ENCODE data around the gene MST1. TPM values are rescaled to one million over a fixed set of nuclear protein-coding genes. Genes with fewer than 3 reads are reported as not detected.
"Not testable (repeated sequence)": the region's sequence is repeated elsewhere in the genome, so short reads cannot be mapped to it uniquely, and the experiment has no call there.

The MST1 gene
- total and polyA plus RNA-seq, 8 donors, result 17.2 to 150 (median 24.7) TPM

- ATAC-seq (no peak), FAIRE-seq (no peak), DNase-seq (peak in 2 of 6 donors; percentile 8 to 31)
- no peaks in the 10 kb centered on the region for H3K4me1 ChIP-seq
- no peak overlapping the region for H3K27ac ChIP-seq
- TF ChIP-seq CTCF (IDR thresholded peaks at IDR 0.05), result no peak
- intact Hi-C loops (cut with DNase I), result loop anchor here in 2 of 3 donors (5.0 to 10.0 kb wide), 2 partner anchors 142 to 144 kb away; no protein-coding TSS in a partner anchor
- H3K4me3 ChIP-seq, result no peak overlapping the region
- H3K27me3 ChIP-seq, result no peaks in the 10 kb centered on the region
- WGBS, 2 donors, result 79 to 83% methylated on average over 13 of the region's 13 CpGs
- H3K36me3 ChIP-seq, result peaks cover 0 to 2% (median 0%) of the 10 kb centered on the region in 3 donors
- H3K9me3 ChIP-seq, result no peaks in the 10 kb centered on the region
These were observed 11.3 kb upstream of the MST1 start for GRCh38 chr3:49700453-49701128.

GRCh38 chr3:49700014-49700413 is 10.7 kb upstream of the MST1 start:
- Histone ChIP-seq H3K4me1 (no peaks in the 10 kb centered on the region), H3K9me3 (no peaks in the 10 kb centered on the region), H3K4me3 (no peak overlapping the region), H3K36me3 (no peaks in the 10 kb centered on the region), H3K27ac (no peak overlapping the region), H3K27me3 (no peaks in the 10 kb centered on the region)
- intact Hi-C loops (cut with DNase I), result loop anchor here in 2 of 3 donors (5.0 to 10.0 kb wide), 2 partner anchors 142 to 145 kb away; no protein-coding TSS in a partner anchor
- TF ChIP-seq CTCF (IDR thresholded peaks at IDR 0.05), result no peak
- 73 to 78% methylated on average over 8 of the region's 8 CpGs for WGBS, 2 donors
- no peak for ATAC-seq
- no peak for FAIRE-seq
- DNase-seq, result peak in 2 of 6 donors; percentile 40 to 75

GRCh38 chr3:49699281-49699979 is 10.2 kb upstream of the MST1 start:
- no peaks in the 10 kb centered on the region for H3K27me3 ChIP-seq
- no peaks in the 10 kb centered on the region for H3K4me1 ChIP-seq
- no peak for ATAC-seq
- H3K9me3 ChIP-seq, result no peaks in the 10 kb centered on the region
- WGBS, 2 donors, result 86 to 90% methylated on average over 14 to 16 of the region's 16 CpGs
- no peak overlapping the region for H3K27ac ChIP-seq
- H3K4me3 ChIP-seq, result no peak overlapping the region
- no peak for FAIRE-seq
- peak in 2 of 6 donors; percentile 26 to 63 for DNase-seq
- TF ChIP-seq CTCF (IDR thresholded peaks at IDR 0.05), result no peak
- intact Hi-C loops (cut with DNase I), result no loop called here
- H3K36me3 ChIP-seq, result no peaks in the 10 kb centered on the region

- H3K4me3 ChIP-seq; ATAC-seq; H3K36me3 ChIP-seq; H3K27ac ChIP-seq; H3K9me3 ChIP-seq; H3K4me1 ChIP-seq; intact Hi-C loops (cut with DNase I); FAIRE-seq; H3K27me3 ChIP-seq: not testable (repeated sequence)
- peak in 1 of 6 donors; percentile 8 for DNase-seq
- WGBS, 2 donors, result 87 to 91% methylated on average over 4 of the region's 4 CpGs
These were observed 6.2 kb upstream of the MST1 start for GRCh38 chr3:49695350-49696015.

GRCh38 chr3:49694409-49695070 is 5.3 kb upstream of the MST1 start:
- H3K36me3 ChIP-seq; H3K9me3 ChIP-seq; FAIRE-seq; H3K27me3 ChIP-seq; H3K27ac ChIP-seq; intact Hi-C loops (cut with DNase I); H3K4me3 ChIP-seq; ATAC-seq; H3K4me1 ChIP-seq: not testable (repeated sequence)
- peak in 2 of 6 donors; percentile 7 to 11 for DNase-seq
- 70% methylated on average over 6 of the region's 6 CpGs for WGBS, 2 donors

- DNase-seq, result peak in 2 of 6 donors; percentile 8 to 21
- H3K4me3 ChIP-seq; H3K27me3 ChIP-seq; H3K27ac ChIP-seq; H3K36me3 ChIP-seq; FAIRE-seq; intact Hi-C loops (cut with DNase I); H3K9me3 ChIP-seq; ATAC-seq: not testable (repeated sequence)
- 75 to 82% methylated on average over 3 of the region's 3 CpGs for WGBS, 2 donors
- H3K4me1 ChIP-seq, result peaks cover 0 to 12% (median 4%) of the 10 kb centered on the region in 3 donors
These were observed 2.2 kb upstream of the MST1 start for GRCh38 chr3:49691481-49691880.

- peak in 2 of 6 donors; percentile 21 to 51 for DNase-seq
- ATAC-seq; H3K36me3 ChIP-seq; H3K27me3 ChIP-seq; FAIRE-seq; H3K4me3 ChIP-seq; intact Hi-C loops (cut with DNase I); H3K9me3 ChIP-seq; H3K27ac ChIP-seq: not testable (repeated sequence)
- WGBS, 2 donors, result 61 to 67% methylated on average over 3 of the region's 3 CpGs
- H3K4me1 ChIP-seq, result peaks cover 0 to 12% (median 4%) of the 10 kb centered on the region in 3 donors
These were observed 1.6 kb upstream of the MST1 start for GRCh38 chr3:49690856-49691255.

GRCh38 chr3:49689908-49690624 is 792 bp upstream of the MST1 start:
- Histone ChIP-seq H3K27ac (peak overlapping the region in 3 of 4 donors; percentile 59 to 79 (median 75)), H3K4me3 (peak overlapping the region; percentile 96 to 100 (median 98)), H3K4me1 (peaks cover 0 to 12% (median 4%) of the 10 kb centered on the region in 3 donors)
- peak in 1 of 6 donors; percentile 13 for DNase-seq
- FAIRE-seq; H3K27me3 ChIP-seq; ATAC-seq; H3K9me3 ChIP-seq; H3K36me3 ChIP-seq; intact Hi-C loops (cut with DNase I): not testable (repeated sequence)
- WGBS, 2 donors, result 4 to 5% methylated on average over 16 of the region's 16 CpGs

All from pancreas (tissue), 10 donors.